Mucosa of rectum (tissue), 2 donors: ENCODE results near the gene STX3.
A peak's percentile ranks its signal among the peaks of the same experiment; 100 is the strongest.
"Not testable (repeated sequence)": the region's sequence is repeated elsewhere in the genome, so short reads cannot be mapped to it uniquely, and the experiment has no call there.

ENCODE experiments used
- H3K27ac ChIP-seq, 2 donors: one replicate each; pipeline ENCODE4 v1.7.0; 2013; ENCODE audit warnings: inconsistent platforms in 2 of 2, low read depth in 2 of 2, low read length in 2 of 2
- H3K27me3 ChIP-seq, 2 donors: one replicate each; pipeline ENCODE4 v1.7.0; 2013; ENCODE audit warnings: low read length in 2 of 2; ENCODE audit not compliant: control insufficient read depth in 2 of 2, insufficient read depth in 2 of 2
- H3K36me3 ChIP-seq, 2 donors: one replicate each; pipeline ENCODE4 v1.7.0; 2013; ENCODE audit warnings: low read length in 2 of 2; ENCODE audit not compliant: control insufficient read depth in 2 of 2, insufficient read depth in 2 of 2
- H3K4me1 ChIP-seq, 2 donors: one replicate each; pipeline ENCODE4 v1.7.0; 2013; ENCODE audit warnings: low read length in 2 of 2, mild to moderate bottlenecking in 1 of 2; ENCODE audit not compliant: control insufficient read depth in 2 of 2, insufficient read depth in 2 of 2
- H3K4me3 ChIP-seq, 2 donors: one replicate each; pipeline ENCODE4 v1.7.0; 2013; ENCODE audit warnings: low read length in 2 of 2
- H3K9ac ChIP-seq, 2 donors: one replicate each; pipeline ENCODE4 v1.7.0; 2013; ENCODE audit warnings: low read length in 2 of 2, low read depth in 1 of 2, mild to moderate bottlenecking in 1 of 2
- H3K9me3 ChIP-seq, 2 donors: one replicate each; pipeline ENCODE4 v1.7.0; 2013; ENCODE audit warnings: low read length in 2 of 2; ENCODE audit not compliant: control insufficient read depth in 2 of 2
- donor health status: healthy.
- donor health status: Normal muscosa, but diverticular disease.

Gene STX3

GRCh38 chr11:59770869-59771268, 15.7 kb downstream of the STX3 start:
- no peaks in the 10 kb centered on the region for H3K9me3 ChIP-seq
- no peak overlapping the region for H3K9ac ChIP-seq
- H3K36me3 ChIP-seq: peaks cover 5 to 8% of the 10 kb centered on the region in 2 donors
- H3K27me3 ChIP-seq: no peaks in the 10 kb centered on the region
- peaks cover 13 to 27% of the 10 kb centered on the region in 2 donors for H3K4me1 ChIP-seq
- no peak overlapping the region for H3K27ac ChIP-seq
- no peak overlapping the region for H3K4me3 ChIP-seq

- H3K27ac ChIP-seq: peak overlapping the region in 1 of 2 donors; percentile 6
- H3K9ac ChIP-seq: no peak overlapping the region
- H3K27me3 ChIP-seq: no peaks in the 10 kb centered on the region
- H3K9me3 ChIP-seq: no peaks in the 10 kb centered on the region
- peaks cover 5 to 8% of the 10 kb centered on the region in 2 donors for H3K36me3 ChIP-seq
- H3K4me3 ChIP-seq: no peak overlapping the region
- peaks cover 12 to 27% of the 10 kb centered on the region in 2 donors for H3K4me1 ChIP-seq
Observed at GRCh38 chr11:59771605-59772004, 16.4 kb downstream of the STX3 start.

GRCh38 chr11:59773083-59773440, 17.9 kb downstream of the STX3 start:
- peaks cover 5 to 13% of the 10 kb centered on the region in 2 donors for H3K36me3 ChIP-seq
- no peaks in the 10 kb centered on the region for H3K9me3 ChIP-seq
- H3K9ac ChIP-seq: no peak overlapping the region
- peak overlapping the region; percentile 4 to 6 for H3K27ac ChIP-seq
- peaks cover 16 to 32% of the 10 kb centered on the region in 2 donors for H3K4me1 ChIP-seq
- no peak overlapping the region for H3K4me3 ChIP-seq
- H3K27me3 ChIP-seq: no peaks in the 10 kb centered on the region

GRCh38 chr11:59776210-59777066, 21.3 kb downstream of the STX3 start:
- H3K4me3 ChIP-seq: no peak overlapping the region
- H3K27ac ChIP-seq: peak overlapping the region; percentile 4 to 33
- no peaks in the 10 kb centered on the region for H3K9me3 ChIP-seq
- H3K27me3 ChIP-seq: no peaks in the 10 kb centered on the region
- peaks cover 13% of the 10 kb centered on the region in 2 donors for H3K36me3 ChIP-seq
- H3K9ac ChIP-seq: no peak overlapping the region
- peaks cover 25 to 48% of the 10 kb centered on the region in 2 donors for H3K4me1 ChIP-seq

GRCh38 chr11:59777104-59777503, 21.9 kb downstream of the STX3 start:
- Histone ChIP-seq H3K27ac (peak overlapping the region; percentile 33 to 50), H3K27me3 (no peaks in the 10 kb centered on the region), H3K9ac (no peak overlapping the region), H3K4me3 (no peak overlapping the region), H3K4me1 (peaks cover 25 to 43% of the 10 kb centered on the region in 2 donors), H3K36me3 (peaks cover 13% of the 10 kb centered on the region in 2 donors), H3K9me3 (no peaks in the 10 kb centered on the region)

- no peaks in the 10 kb centered on the region for H3K27me3 ChIP-seq
- no peaks in the 10 kb centered on the region for H3K9me3 ChIP-seq
- peaks cover 25 to 43% of the 10 kb centered on the region in 2 donors for H3K4me1 ChIP-seq
- peak overlapping the region in 1 of 2 donors; percentile 9 for H3K4me3 ChIP-seq
- H3K36me3 ChIP-seq: peaks cover 13% of the 10 kb centered on the region in 2 donors
- H3K27ac ChIP-seq: peak overlapping the region; percentile 77 to 82
- peak overlapping the region in 1 of 2 donors; percentile 49 for H3K9ac ChIP-seq
Observed at GRCh38 chr11:59778122-59778521, 22.9 kb downstream of the STX3 start.

- Histone ChIP-seq H3K27me3 (no peaks in the 10 kb centered on the region), H3K4me1 (peaks cover 28 to 43% of the 10 kb centered on the region in 2 donors), H3K9me3 (no peaks in the 10 kb centered on the region), H3K27ac (no peak overlapping the region), H3K9ac (no peak overlapping the region), H3K4me3 (no peak overlapping the region), H3K36me3 (peaks cover 8 to 9% of the 10 kb centered on the region in 2 donors)
Observed at GRCh38 chr11:59779487-59779886, 24.3 kb downstream of the STX3 start.

- Histone ChIP-seq H3K36me3 (peaks cover 5 to 8% of the 10 kb centered on the region in 2 donors), H3K27ac (no peak overlapping the region), H3K9ac (no peak overlapping the region), H3K9me3 (no peaks in the 10 kb centered on the region), H3K27me3 (no peaks in the 10 kb centered on the region), H3K4me3 (no peak overlapping the region), H3K4me1 (peaks cover 27 to 34% of the 10 kb centered on the region in 2 donors)
Observed at GRCh38 chr11:59782080-59782479, 26.9 kb downstream of the STX3 start.

GRCh38 chr11:59783632-59784090, 28.5 kb downstream of the STX3 start:
- Histone ChIP-seq H3K4me1 (peaks cover 16 to 21% of the 10 kb centered on the region in 2 donors), H3K27ac (no peak overlapping the region), H3K9me3 (no peaks in the 10 kb centered on the region)

GRCh38 chr11:59784441-59784840, 29.3 kb downstream of the STX3 start:
- H3K36me3 ChIP-seq: peaks cover 15 to 18% of the 10 kb centered on the region in 2 donors
- not testable (repeated sequence) for H3K9me3 ChIP-seq, H3K9ac ChIP-seq, H3K27ac ChIP-seq, H3K27me3 ChIP-seq, H3K4me3 ChIP-seq
- H3K4me1 ChIP-seq: peaks cover 13% of the 10 kb centered on the region in 2 donors

More at GRCh38 chr11:59783632-59784090, 28.5 kb downstream of the STX3 start:
- Histone ChIP-seq H3K9ac (no peak overlapping the region), H3K4me3 (no peak overlapping the region), H3K27me3 (no peaks in the 10 kb centered on the region), H3K36me3 (peaks cover 11 to 13% of the 10 kb centered on the region in 2 donors)
